Epidermal melanocyte (primary cell): Measurements from ENCODE around the gene AFF1.

ENCODE experiments used
- DNase-seq: peaks from one replicate; pipeline ENCODE4 v3.0.0; 2011; ENCODE audit warnings: low spot score; ENCODE audit not compliant: insufficient read length

The AFF1 gene, protein sequence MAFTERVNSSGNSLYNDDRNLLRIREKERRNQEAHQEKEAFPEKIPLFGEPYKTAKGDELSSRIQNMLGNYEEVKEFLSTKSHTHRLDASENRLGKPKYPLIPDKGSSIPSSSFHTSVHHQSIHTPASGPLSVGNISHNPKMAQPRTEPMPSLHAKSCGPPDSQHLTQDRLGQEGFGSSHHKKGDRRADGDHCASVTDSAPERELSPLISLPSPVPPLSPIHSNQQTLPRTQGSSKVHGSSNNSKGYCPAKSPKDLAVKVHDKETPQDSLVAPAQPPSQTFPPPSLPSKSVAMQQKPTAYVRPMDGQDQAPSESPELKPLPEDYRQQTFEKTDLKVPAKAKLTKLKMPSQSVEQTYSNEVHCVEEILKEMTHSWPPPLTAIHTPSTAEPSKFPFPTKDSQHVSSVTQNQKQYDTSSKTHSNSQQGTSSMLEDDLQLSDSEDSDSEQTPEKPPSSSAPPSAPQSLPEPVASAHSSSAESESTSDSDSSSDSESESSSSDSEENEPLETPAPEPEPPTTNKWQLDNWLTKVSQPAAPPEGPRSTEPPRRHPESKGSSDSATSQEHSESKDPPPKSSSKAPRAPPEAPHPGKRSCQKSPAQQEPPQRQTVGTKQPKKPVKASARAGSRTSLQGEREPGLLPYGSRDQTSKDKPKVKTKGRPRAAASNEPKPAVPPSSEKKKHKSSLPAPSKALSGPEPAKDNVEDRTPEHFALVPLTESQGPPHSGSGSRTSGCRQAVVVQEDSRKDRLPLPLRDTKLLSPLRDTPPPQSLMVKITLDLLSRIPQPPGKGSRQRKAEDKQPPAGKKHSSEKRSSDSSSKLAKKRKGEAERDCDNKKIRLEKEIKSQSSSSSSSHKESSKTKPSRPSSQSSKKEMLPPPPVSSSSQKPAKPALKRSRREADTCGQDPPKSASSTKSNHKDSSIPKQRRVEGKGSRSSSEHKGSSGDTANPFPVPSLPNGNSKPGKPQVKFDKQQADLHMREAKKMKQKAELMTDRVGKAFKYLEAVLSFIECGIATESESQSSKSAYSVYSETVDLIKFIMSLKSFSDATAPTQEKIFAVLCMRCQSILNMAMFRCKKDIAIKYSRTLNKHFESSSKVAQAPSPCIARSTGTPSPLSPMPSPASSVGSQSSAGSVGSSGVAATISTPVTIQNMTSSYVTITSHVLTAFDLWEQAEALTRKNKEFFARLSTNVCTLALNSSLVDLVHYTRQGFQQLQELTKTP

GRCh38 chr4:86934771-86935565 is at the start of gene AFF1:
Gene AFF1 (plus strand): TSS chr4:86935011. CDS start chr4:86948534, 13,523 bp downstream.
- DNase-seq, result peak; percentile 87

DNA sequence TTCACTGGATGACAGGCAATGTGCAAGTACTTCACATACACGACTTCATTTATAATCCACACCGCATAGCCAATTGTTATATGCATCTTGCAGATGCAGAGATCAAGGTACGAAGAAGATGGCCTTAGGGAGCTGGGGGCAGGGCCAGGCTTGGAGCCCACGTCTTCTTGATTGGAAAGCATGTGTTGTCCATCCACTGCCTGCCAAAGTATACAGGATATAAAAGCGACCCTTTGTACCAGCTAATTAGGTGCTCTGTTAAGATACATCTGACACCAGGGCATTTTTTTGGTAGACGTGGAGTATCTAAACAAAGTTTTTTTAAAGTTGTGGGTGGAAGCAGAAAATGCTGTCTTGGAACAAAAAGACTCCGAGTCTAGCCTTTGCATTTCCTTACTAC is 44.0 kb upstream of the AFF1 start:
- DNase-seq, result no peak

- no peak for DNase-seq
Measured at GRCh38 chr4:86891762-86892635, 42.8 kb upstream of the AFF1 start, which contains the start of gene C4orf36. Gene C4orf36 (minus strand): TSS chr4:86892422. CDS start chr4:86891520, 902 bp downstream.

GRCh38 chr4:86892636-86892960 is 42.2 kb upstream of the AFF1 start:
- no peak for DNase-seq

GRCh38 chr4:86893136-86893535 is 41.7 kb upstream of the AFF1 start:
- DNase-seq, result no peak

DNA sequence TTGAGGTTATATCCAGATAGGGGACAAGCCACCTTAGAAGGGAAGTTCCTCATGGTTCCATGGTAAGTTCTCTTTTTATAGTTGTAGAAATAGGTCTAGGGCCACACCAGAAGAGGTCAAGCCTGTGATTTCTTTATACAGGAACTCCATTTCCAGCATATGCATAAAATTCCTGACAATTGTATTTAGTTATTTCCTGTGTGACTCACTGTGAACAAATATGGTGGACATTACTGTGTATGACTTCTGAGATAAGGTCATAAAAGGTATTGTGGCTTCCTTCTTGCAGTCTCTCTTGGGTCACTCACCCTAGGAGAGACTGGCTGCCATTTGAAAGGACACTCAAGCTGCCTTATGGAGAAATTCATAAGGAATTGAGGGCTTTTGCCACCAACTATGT is 40.4 kb upstream of the AFF1 start:
- DNase-seq, result no peak

GRCh38 chr4:86895692-86896488 is 38.9 kb upstream of the AFF1 start:
- peak; percentile 53 for DNase-seq

GRCh38 chr4:86896596-86896995 is 38.2 kb upstream of the AFF1 start:
- DNase-seq, result no peak

- no peak for DNase-seq
Measured at GRCh38 chr4:86898562-86898961, 36.2 kb upstream of the AFF1 start.

DNA sequence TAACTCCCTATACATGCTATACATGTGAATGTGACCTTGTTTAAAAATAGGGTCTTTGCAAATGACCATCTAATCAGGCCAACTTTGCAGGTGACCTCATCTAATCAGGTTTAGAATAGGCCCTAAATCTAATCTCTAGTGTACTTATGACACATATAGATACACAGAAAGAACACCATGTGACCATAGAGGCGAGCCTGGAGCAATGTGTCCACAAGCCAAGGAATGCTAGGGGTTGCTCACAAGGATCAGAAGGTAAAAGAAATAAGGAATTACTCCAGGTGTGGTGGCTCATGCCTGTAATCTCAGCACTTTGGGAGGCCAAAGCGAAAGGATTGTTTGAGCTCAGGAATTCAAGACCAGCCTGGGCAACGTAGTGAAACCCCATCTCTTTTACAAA is 32.9 kb upstream of the AFF1 start:
- DNase-seq, result no peak

GRCh38 chr4:86908251-86908657 is 26.6 kb upstream of the AFF1 start:
- no peak for DNase-seq

DNA sequence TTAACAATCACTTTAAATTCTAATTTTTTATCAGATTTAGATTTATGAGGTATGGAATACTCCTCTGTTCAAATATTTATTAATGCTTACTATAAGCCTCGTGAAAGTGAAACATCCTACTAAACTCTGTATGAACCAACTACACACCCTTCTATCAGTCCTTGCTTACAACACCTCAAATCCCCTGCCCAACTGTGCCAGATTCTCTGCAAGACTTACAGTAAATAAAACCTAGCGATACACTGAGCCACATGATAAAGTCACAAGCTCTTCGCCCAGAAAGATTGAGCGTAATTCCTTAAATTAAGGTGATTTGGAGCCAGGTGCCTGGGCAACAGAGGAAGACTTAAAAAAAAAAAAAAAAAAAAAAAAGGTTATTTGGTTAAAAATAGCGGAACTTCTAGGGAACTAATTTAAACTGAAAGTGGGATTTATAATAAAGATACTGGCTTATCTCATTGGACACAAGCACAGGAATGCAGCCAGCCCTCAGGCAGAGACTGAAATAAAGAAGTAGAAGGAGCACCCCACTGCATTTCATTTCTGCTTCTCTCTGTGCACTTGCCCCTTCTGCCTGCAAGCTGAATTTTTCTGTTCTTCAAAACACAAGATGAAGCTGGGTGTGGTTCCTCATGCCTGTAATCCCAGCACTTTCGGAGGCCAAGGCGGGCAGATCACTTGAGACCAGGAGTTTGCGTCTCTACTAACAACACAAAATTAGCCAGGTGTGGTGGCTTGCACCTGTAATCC is 25.1 kb upstream of the AFF1 start:
- no peak for DNase-seq

DNA sequence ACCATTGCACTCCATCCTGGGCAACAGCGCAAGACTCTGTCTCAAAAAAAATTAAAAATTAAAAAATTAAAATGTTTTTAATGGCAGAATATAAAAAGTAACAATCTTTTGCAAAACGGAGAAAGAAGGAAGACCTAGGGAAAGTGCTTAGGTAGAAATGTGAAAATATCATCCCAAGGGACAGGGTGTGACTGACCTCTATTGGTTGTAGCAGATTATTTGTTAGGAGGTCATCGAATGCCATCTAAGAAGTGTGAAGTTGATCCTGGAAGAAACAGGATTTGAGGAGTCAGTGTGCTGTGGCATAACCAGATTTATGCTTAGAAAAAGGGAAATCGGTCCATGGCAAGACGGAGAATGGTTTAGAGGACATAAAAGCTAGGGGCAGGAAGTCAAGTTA is 24.4 kb upstream of the AFF1 start:
- DNase-seq, result no peak

GRCh38 chr4:86910820-86911684 is 23.8 kb upstream of the AFF1 start:
- DNase-seq, result no peak

GRCh38 chr4:86916392-86916791 is 18.4 kb upstream of the AFF1 start:
- DNase-seq, result no peak

DNA sequence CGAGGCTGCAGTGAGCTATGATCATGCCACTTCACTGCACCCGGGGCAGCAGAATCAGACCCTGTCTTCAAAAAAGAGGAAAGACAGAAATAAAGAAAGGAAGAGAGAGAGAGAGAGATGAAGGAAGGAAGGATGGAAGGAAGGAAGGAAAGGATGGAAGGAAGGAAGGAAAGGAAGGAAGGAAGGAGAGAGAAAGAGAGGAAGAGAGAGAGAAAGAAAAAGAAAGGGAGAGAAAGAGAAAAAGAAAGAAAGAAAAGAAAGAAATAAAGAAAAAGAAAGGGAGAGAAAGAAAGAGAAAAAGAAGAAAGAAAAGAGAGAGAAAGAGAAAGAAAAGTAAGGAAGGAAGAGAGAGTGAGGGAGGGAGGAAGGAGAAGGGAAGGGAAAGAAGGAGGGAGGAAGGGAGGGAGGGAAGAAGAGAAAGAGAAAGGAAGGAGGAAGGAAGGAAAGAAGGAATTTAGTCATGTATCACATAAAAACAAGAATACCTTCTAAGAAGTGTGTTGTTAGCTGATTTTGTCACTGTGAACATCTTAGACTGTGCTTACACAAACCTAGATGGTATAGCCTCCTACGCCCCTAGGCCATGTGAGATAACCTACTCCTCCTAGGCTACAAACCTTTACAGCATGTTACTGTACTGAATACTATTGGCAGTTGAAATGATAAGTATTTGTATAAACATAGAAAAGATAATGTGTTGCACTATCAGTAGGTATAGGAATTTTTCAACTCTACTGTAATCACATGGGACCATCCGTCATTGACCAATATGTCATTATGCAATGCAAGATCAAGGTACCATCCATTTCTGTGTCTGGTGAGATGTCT is 17.4 kb upstream of the AFF1 start:
- DNase-seq, result no peak
